DND-41 (cell line): ENCODE data around the gene GIMAP8.
A peak's percentile ranks its signal among the peaks of the same experiment; 100 is the strongest.

Experiments
- ATAC-seq: fragments of 200-7000 bp; cut with Tn5 transposase; 3 replicates; pipeline ENCODE4 v1.9.1; 2021; ENCODE audit warnings: low read depth; ENCODE audit not compliant: insufficient read depth
- DNase-seq: peaks from one replicate; pipeline ENCODE4 v3.0.0-alpha.2; 2020
- H2AFZ ChIP-seq: 2 replicates; pipeline ENCODE4 v1.6.0; 2012; ENCODE audit warnings: low read depth, low read length
- H3K27ac ChIP-seq: 2 replicates; pipeline ENCODE4 v1.5.1; 2012; ENCODE audit warnings: low read length, inconsistent platforms
- H3K27me3 ChIP-seq: fragments of 200-600 bp; sonication (generic); 2 replicates; pipeline ENCODE4 v1.6.0; 2012; ENCODE audit warnings: low read length, mild to moderate bottlenecking, inconsistent platforms; ENCODE audit not compliant: insufficient read depth, poor library complexity
- H3K36me3 ChIP-seq: 2 replicates; pipeline ENCODE4 v1.5.1; 2012; ENCODE audit warnings: low read length, inconsistent platforms; ENCODE audit not compliant: insufficient read depth
- H3K4me1 ChIP-seq: 2 replicates; pipeline ENCODE4 v1.5.1; 2012; ENCODE audit warnings: mild to moderate bottlenecking, low read length; ENCODE audit not compliant: insufficient read depth
- H3K4me2 ChIP-seq: 2 replicates; pipeline ENCODE4 v1.6.0; 2012; ENCODE audit warnings: mild to moderate bottlenecking, moderate library complexity, low read length, inconsistent platforms; ENCODE audit not compliant: insufficient read depth
- H3K4me3 ChIP-seq, 2 experiments: fragments of 200-600 bp in 1 of 2; shearing (Covaris generic) in 1 of 2; 2 replicates each; pipeline ENCODE4 v1.5.1; 2012 to 2016; ENCODE audit warnings: inconsistent platforms in 2 of 2, low read length in 2 of 2, mild to moderate bottlenecking in 2 of 2, low read depth in 1 of 2, moderate library complexity in 1 of 2
- H3K79me2 ChIP-seq: 2 replicates; pipeline ENCODE4 v1.6.0; 2012; ENCODE audit warnings: low read length, inconsistent platforms; ENCODE audit not compliant: insufficient read depth
- H3K9ac ChIP-seq: 2 replicates; pipeline ENCODE4 v1.6.0; 2012; ENCODE audit warnings: low read depth, mild to moderate bottlenecking, inconsistent platforms, low read length, moderate library complexity
- H3K9me3 ChIP-seq: 2 replicates; pipeline ENCODE4 v1.5.1; 2012; ENCODE audit warnings: low read length, moderate library complexity, mild to moderate bottlenecking, inconsistent platforms; ENCODE audit not compliant: insufficient read depth, severe bottlenecking
- H4K20me1 ChIP-seq: 2 replicates; pipeline ENCODE4 v1.6.0; 2012; ENCODE audit warnings: low read length; ENCODE audit not compliant: insufficient read depth
- EZH2 ChIP-seq: IDR thresholded peaks from 3 replicates; pipeline ENCODE4 v1.6.1; 2012; ENCODE audit warnings: borderline replicate concordance, low read depth, mild to moderate bottlenecking, moderate library complexity, low read length, inconsistent platforms; ENCODE audit not compliant: severe bottlenecking
- TF ChIP-seq, protein P1 (sequence below): IDR thresholded peaks from 2 replicates; pipeline ENCODE4 v1.5.1; 2012; ENCODE audit warnings: borderline replicate concordance, low read length, moderate library complexity, mild to moderate bottlenecking; ENCODE audit not compliant: poor library complexity, severe bottlenecking; ENCODE audit errors: extremely low read depth

The GIMAP8 gene

DNA sequence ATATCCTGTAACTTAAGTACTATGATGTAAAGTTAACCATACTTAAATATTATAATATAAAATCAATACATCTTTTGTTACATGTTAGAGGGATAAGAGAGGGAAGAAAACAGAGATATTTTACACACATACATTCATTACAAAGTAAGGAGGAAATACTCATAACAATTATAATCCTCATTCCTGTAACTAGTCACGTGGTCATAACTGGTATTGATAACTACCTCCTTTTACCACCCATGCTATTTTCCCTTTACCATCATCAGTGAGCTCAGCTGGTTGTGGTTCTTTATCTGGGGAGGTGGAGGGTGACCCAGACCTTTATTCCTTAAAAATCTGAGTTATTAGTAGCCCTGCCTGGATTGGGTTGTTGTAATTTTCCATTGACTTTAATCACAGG lies 8.3 kb downstream of the GIMAP8 start:
- H3K4me3 ChIP-seq, result no peak overlapping the region
- no peak for TF ChIP-seq EZH2
- TF ChIP-seq, protein P1, sequence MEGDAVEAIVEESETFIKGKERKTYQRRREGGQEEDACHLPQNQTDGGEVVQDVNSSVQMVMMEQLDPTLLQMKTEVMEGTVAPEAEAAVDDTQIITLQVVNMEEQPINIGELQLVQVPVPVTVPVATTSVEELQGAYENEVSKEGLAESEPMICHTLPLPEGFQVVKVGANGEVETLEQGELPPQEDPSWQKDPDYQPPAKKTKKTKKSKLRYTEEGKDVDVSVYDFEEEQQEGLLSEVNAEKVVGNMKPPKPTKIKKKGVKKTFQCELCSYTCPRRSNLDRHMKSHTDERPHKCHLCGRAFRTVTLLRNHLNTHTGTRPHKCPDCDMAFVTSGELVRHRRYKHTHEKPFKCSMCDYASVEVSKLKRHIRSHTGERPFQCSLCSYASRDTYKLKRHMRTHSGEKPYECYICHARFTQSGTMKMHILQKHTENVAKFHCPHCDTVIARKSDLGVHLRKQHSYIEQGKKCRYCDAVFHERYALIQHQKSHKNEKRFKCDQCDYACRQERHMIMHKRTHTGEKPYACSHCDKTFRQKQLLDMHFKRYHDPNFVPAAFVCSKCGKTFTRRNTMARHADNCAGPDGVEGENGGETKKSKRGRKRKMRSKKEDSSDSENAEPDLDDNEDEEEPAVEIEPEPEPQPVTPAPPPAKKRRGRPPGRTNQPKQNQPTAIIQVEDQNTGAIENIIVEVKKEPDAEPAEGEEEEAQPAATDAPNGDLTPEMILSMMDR, result no peak
- H3K27me3 ChIP-seq, result no peaks in the 10 kb centered on the region
- ATAC-seq, result no peak
- peaks cover 45% of the 10 kb centered on the region for H3K9me3 ChIP-seq
- no peak overlapping the region for H3K4me2 ChIP-seq
- no peak overlapping the region for H3K27ac ChIP-seq
- peaks cover 3% of the 10 kb centered on the region; the same call in 1 of the 2 replicates for H3K4me1 ChIP-seq
- no peak overlapping the region for H2AFZ ChIP-seq
- no peaks in the 10 kb centered on the region for H4K20me1 ChIP-seq
- no peak for DNase-seq
- H3K36me3 ChIP-seq, result no peaks in the 10 kb centered on the region
- H3K79me2 ChIP-seq, result no peaks in the 10 kb centered on the region
- H3K9ac ChIP-seq, result no peak overlapping the region

DNA sequence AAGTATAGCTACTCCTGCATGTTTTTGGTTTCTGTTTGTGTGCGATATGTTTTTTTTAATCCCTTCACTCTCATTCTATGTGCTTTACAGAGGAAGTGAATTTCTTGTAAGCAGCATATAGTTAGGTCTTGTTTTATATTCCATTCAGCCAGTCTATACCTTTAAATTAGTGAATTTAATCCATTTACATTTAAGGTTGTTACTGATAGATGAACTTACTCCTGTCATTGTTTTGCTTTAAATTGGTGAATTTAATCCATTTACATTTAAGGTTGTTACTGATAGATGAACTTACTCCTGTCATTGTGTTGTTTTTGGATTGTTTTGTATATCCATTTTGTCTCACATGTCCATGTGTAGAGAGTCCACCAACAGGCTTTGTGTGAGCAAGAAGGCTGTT lies 11.1 kb downstream of the GIMAP8 start:
- no peak for ATAC-seq
- H2AFZ ChIP-seq, result no peak overlapping the region
- H3K9ac ChIP-seq, result no peak overlapping the region
- no peak for DNase-seq
- H3K4me3 ChIP-seq, result no peak overlapping the region
- no peak overlapping the region for H3K4me2 ChIP-seq
- H3K79me2 ChIP-seq, result no peaks in the 10 kb centered on the region
- no peaks in the 10 kb centered on the region for H3K36me3 ChIP-seq
- H3K9me3 ChIP-seq, result peaks cover 41% of the 10 kb centered on the region
- no peaks in the 10 kb centered on the region for H3K27me3 ChIP-seq
- H4K20me1 ChIP-seq, result no peaks in the 10 kb centered on the region
- TF ChIP-seq EZH2, result no peak
- TF ChIP-seq, protein P1, result no peak
- H3K27ac ChIP-seq, result no peak overlapping the region
- H3K4me1 ChIP-seq, result peaks cover 3% of the 10 kb centered on the region; the same call in 1 of the 2 replicates

DNA sequence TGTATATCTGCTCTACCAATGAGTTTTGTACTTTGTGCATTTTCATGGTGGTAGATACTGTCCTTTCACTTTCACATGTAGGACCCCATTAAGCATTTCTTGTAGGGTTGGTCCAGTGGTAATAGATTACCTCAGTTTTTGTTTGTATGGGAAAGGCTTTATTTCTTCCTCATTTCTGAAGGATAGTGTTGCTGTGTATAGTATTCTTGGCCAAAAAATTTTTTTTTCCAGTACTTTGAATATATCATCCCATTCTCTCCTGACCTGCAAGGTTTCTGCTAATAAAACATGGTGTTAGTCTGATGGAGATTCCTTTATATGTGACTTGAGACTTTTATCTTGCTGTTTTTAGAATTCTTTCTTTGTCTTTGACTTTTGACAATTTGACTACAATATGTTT lies 12.0 kb downstream of the GIMAP8 start:
- no peak overlapping the region for H2AFZ ChIP-seq
- no peaks in the 10 kb centered on the region for H3K79me2 ChIP-seq
- H4K20me1 ChIP-seq, result no peaks in the 10 kb centered on the region
- no peaks in the 10 kb centered on the region for H3K36me3 ChIP-seq
- no peak overlapping the region for H3K4me3 ChIP-seq
- no peak overlapping the region for H3K27ac ChIP-seq
- no peak overlapping the region for H3K9ac ChIP-seq
- H3K9me3 ChIP-seq, result peaks cover 34% of the 10 kb centered on the region
- peaks cover 3% of the 10 kb centered on the region; the same call in 1 of the 2 replicates for H3K4me1 ChIP-seq
- TF ChIP-seq EZH2, result no peak
- TF ChIP-seq, protein P1, result no peak
- H3K27me3 ChIP-seq, result no peaks in the 10 kb centered on the region
- DNase-seq, result no peak
- H3K4me2 ChIP-seq, result no peak overlapping the region
- no peak for ATAC-seq

DNA sequence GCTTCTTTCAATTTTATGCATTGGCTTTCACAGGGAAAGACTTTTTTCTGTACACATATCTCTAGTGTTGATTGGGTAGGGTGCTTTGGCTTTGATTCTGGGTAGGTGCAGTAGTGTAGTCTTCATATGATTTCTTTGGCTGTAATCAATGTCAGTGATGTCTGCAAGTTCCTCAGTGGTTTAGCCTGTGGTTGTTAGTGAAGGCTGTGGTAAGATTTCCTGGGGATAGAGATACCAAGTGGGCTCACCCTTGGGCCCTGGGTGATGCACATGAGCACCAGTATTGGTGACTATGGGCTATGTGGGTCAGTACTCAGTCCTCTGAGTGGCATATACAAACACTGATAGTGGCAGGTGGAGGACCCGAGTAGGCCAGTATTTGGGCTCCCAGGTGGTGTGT lies 13.0 kb downstream of the GIMAP8 start:
- peak; percentile 68 for ATAC-seq
- Histone ChIP-seq H3K79me2 (no peaks in the 10 kb centered on the region), H3K4me2 (no peak overlapping the region), H3K27ac (no peak overlapping the region; the same call in 1 of the 2 replicates), H3K9ac (no peak overlapping the region), H3K9me3 (peaks cover 34% of the 10 kb centered on the region), H3K4me3 (no peak overlapping the region), H2AFZ (no peak overlapping the region; the same call in 1 of the 2 replicates), H3K36me3 (no peaks in the 10 kb centered on the region), H4K20me1 (no peaks in the 10 kb centered on the region), H3K27me3 (no peaks in the 10 kb centered on the region), H3K4me1 (peaks cover 3% of the 10 kb centered on the region; the same call in 1 of the 2 replicates)
- no peak for DNase-seq
- TF ChIP-seq EZH2, result no peak
- TF ChIP-seq, protein P1, result no peak
